H1 (cell line): ENCODE measurements around the gene SMYD3. TPM values are rescaled to one million over a fixed set of nuclear protein-coding genes. Genes with fewer than 3 reads are reported as not detected.

Experiments
- CTCF ChIP-seq, 3 experiments: IDR thresholded peaks; 1 replicate in 2 of 3; 2 replicates in 1 of 3; pipeline versions ENCODE4 v1.5.1 to v1.6.1; 2011; ENCODE audit warnings: low read length in 3 of 3, mild to moderate bottlenecking in 3 of 3, inconsistent platforms in 2 of 3, low read depth in 1 of 3, moderate library complexity in 1 of 3; ENCODE audit not compliant: insufficient read depth in 1 of 3; ENCODE audit errors: control extremely low read depth in 1 of 3
- SP4 ChIP-seq: IDR thresholded peaks from 2 replicates; pipeline ENCODE4 v1.6.1; 2012; ENCODE audit warnings: low read length, inconsistent platforms
- polyA plus RNA-seq, 7 experiments: library from polyadenylated mRNA; depleted of rRNA in 3 of 7; stranded (reverse) in 5 of 7; unstranded in 2 of 7; fragments of >200 nt in 5 of 7; fragments of 200-250 nt in 2 of 7; gene quantifications; 1 replicate in 5 of 7; 2 replicates in 1 of 7; 4 replicates in 1 of 7; pipeline versions ENCODE4 v1.2.1 to v1.2.3, GENCODE V29; 2011 to 2013; ENCODE audit warnings: missing spikeins in 2 of 7, mixed read lengths in 2 of 7
- total RNA-seq: library from RNA; stranded (reverse); fragmentation: NEBNext Ultra II Directional; extraction: Animal tissue kit (Norgen Biotek cat#: 25700); gene quantifications from 2 replicates; pipeline ENCODE4 v1.2.1, GENCODE V29; 2021

The SMYD3 gene
- total and polyA plus RNA-seq, 2 of the 8 experiments (the other 6 are each of a cell fraction or from before 2014, with no cell fraction given), result 17.3 to 25.4 TPM

- no peak for TF ChIP-seq CTCF (IDR thresholded peaks at IDR 0.05; ENCODE audit: control extremely low read depth in 1 of 3, insufficient read depth in 1 of 3, low read depth in 1 of 3, low read length in 3 of 3)
- no peak for TF ChIP-seq SP4
Measured at GRCh38 chr1:246048693-246049092, 458.4 kb downstream of the SMYD3 start (continued).
